Measurements from ENCODE around the gene GP1BB.

DNA sequence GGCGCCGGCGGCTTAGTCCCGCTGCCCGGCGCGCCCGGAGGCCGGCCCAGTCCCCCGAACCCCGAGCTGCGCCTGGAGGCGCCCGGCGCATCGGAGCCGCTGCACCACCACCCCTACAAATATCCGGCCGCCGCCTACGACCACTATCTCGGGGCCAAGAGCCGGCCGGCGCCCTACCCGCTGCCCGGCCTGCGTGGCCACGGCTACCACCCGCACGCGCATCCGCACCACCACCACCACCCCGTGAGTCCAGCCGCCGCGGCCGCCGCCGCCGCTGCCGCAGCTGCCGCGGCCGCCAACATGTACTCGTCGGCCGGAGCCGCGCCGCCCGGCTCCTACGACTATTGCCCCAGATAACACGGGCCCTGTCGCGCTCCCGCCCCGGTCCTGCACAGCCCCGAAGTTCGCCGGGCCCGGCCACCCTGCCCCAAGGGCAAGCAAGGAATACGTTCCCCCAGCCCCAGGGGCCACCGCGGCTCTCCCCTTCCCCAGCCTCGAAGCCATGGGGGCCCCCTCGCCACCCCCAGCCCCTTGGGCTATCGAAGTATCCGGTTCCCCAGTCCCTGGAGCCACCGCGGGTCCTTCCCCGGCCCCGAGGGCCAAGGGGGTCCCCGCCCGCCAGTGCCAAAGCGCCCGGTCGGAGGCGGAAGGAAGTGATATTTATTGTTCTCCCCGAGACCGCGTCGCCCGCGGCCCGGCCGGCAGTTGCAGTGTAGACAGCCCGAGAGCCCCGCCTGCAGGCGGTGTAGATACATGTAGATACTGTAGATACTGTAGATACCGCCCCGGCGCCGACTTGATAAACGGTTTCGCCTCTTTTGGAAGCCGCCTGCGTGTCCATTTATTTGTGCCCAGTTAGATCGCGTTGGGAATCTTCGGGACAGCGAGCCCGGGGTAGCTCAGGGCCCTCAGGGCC is 43.4 kb downstream of the GP1BB start:
- TF ChIP-seq CTCF (IDR thresholded peaks at IDR 0.05) (no peak; the same call in 1 of the 2 replicates), POLR2AphosphoS5 (IDR thresholded peaks at IDR 0.05; ENCODE audit: low read depth, low read length) (no peak)
- TF ChIP-seq, protein P1, sequence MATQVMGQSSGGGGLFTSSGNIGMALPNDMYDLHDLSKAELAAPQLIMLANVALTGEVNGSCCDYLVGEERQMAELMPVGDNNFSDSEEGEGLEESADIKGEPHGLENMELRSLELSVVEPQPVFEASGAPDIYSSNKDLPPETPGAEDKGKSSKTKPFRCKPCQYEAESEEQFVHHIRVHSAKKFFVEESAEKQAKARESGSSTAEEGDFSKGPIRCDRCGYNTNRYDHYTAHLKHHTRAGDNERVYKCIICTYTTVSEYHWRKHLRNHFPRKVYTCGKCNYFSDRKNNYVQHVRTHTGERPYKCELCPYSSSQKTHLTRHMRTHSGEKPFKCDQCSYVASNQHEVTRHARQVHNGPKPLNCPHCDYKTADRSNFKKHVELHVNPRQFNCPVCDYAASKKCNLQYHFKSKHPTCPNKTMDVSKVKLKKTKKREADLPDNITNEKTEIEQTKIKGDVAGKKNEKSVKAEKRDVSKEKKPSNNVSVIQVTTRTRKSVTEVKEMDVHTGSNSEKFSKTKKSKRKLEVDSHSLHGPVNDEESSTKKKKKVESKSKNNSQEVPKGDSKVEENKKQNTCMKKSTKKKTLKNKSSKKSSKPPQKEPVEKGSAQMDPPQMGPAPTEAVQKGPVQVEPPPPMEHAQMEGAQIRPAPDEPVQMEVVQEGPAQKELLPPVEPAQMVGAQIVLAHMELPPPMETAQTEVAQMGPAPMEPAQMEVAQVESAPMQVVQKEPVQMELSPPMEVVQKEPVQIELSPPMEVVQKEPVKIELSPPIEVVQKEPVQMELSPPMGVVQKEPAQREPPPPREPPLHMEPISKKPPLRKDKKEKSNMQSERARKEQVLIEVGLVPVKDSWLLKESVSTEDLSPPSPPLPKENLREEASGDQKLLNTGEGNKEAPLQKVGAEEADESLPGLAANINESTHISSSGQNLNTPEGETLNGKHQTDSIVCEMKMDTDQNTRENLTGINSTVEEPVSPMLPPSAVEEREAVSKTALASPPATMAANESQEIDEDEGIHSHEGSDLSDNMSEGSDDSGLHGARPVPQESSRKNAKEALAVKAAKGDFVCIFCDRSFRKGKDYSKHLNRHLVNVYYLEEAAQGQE (IDR thresholded peaks at IDR 0.05; ENCODE audit: insufficient read depth in 1 of 2, low read depth in 2 of 2, low read length in 1 of 2) = no peak
